Sigmoid colon (tissue), 7 donors: ENCODE measurements around the gene FOXC1. TPM values are rescaled to one million over a fixed set of nuclear protein-coding genes. Genes with fewer than 3 reads are reported as not detected.
A peak's percentile ranks its signal among the peaks of the same experiment; 100 is the strongest.

Experiments
- DNase-seq: peaks from one replicate; pipeline ENCODE4 v3.0.0-alpha.2; 2019
- H3K27ac ChIP-seq, 4 donors: fragments of 200-600 bp; sonication (generic); one replicate each; pipeline ENCODE4 v1.5.1; 2016 to 2019; ENCODE audit warnings: mild to moderate bottlenecking in 1 of 4
- H3K27me3 ChIP-seq, 3 donors: fragments of 200-600 bp; sonication (generic); one replicate each; pipeline ENCODE4 v1.5.1; 2019; ENCODE audit warnings: mild to moderate bottlenecking in 1 of 3
- H3K36me3 ChIP-seq, 4 donors: fragments of 200-600 bp; sonication (generic); one replicate each; pipeline ENCODE4 v1.5.1; 2016 to 2019
- H3K4me1 ChIP-seq, 4 donors: fragments of 200-600 bp; sonication (generic); one replicate each; pipeline ENCODE4 v1.5.1; 2017 to 2019
- H3K4me3 ChIP-seq, 4 donors: fragments of 200-600 bp; sonication (generic); one replicate each; pipeline ENCODE4 v1.5.1; 2017 to 2019; ENCODE audit warnings: mild to moderate bottlenecking in 2 of 4, moderate library complexity in 1 of 4
- H3K9me3 ChIP-seq, 4 donors: fragments of 200-600 bp in 3 of 4; sonication (generic) in 3 of 4; one replicate each; pipeline versions ENCODE4 v1.5.1 to v1.6.1; 2013 to 2019
- CTCF ChIP-seq, 4 experiments: fragments of 450-650 bp in 3 of 4; fragments of 200-600 bp in 1 of 4; IDR thresholded peaks; one replicate each; pipeline ENCODE4 v1.5.1; 2016 to 2019; ENCODE audit warnings: antibody characterized with exemption in 4 of 4, mild to moderate bottlenecking in 3 of 4, moderate library complexity in 2 of 4
- EP300 ChIP-seq, 4 donors: sonication (generic); formaldehyde crosslinking; IDR thresholded peaks; one replicate each; pipeline ENCODE4 v1.6.1; 2017; ENCODE audit warnings: antibody characterized with exemption in 4 of 4
- POLR2A ChIP-seq, 2 donors: fragments of 450-650 bp; IDR thresholded peaks; one replicate each; pipeline ENCODE4 v1.6.1; 2016; ENCODE audit warnings: antibody characterized with exemption in 2 of 2, mild to moderate bottlenecking in 2 of 2, moderate library complexity in 2 of 2
- POLR2AphosphoS5 ChIP-seq, 4 donors: sonication (generic); formaldehyde crosslinking; IDR thresholded peaks; one replicate each; pipeline ENCODE4 v1.6.1; 2017; ENCODE audit warnings: antibody characterized with exemption in 4 of 4
- WGBS, 2 donors: extraction: QIAGEN DNeasy Blood & Tissue Kit; methylation state at CpG; one replicate each; pipeline ENCODE4 v1.1.7; 2013; 5-methylcytosine and 5-hydroxymethylcytosine counted together
- intact Hi-C: fragments of 100-400 bp; cut with DNase I; formaldehyde crosslinking; loops from one replicate; pipeline ENCODE4 v1.15.1; 2023
- polyA plus RNA-seq, 3 donors: library from polyadenylated mRNA; stranded (reverse); fragments of 200-250 nt; gene quantifications; one replicate each; pipeline ENCODE4 v1.2.3, GENCODE V29; 2013
- total RNA-seq, 4 donors: library from RNA; depleted of rRNA; stranded (reverse); fragments of >200 nt; gene quantifications; one replicate each; pipeline ENCODE4 v1.1.0, GENCODE V29; 2016
- donor health status: healthy with polysubstance abuse.
- donor health status: Bipolar disorder and iron deficiency.
- donor health status: healthy.

Gene FOXC1
- total and polyA plus RNA-seq, 7 donors: 0.60 to 3.0 (median 1.6) TPM; not detected in 1

GRCh38 chr6:1575210-1576041 is 34.3 kb upstream of the FOXC1 start:
- DNase-seq: no peak
- H3K4me3 ChIP-seq: peak overlapping the region in 3 of 4 donors; percentile 12 to 31 (median 13)
- peak overlapping the region; percentile 48 to 64 (median 56) for H3K27ac ChIP-seq
- intact Hi-C loops: no loop called here
- H3K9me3 ChIP-seq: peaks cover 0 to 4% (median under 1%) of the 10 kb centered on the region in 4 donors
- 74 to 79% methylated on average over 16 of the region's 16 CpGs for WGBS, 2 donors
- TF ChIP-seq POLR2A (IDR thresholded peaks at IDR 0.05): no peak
- no peak for TF ChIP-seq CTCF (IDR thresholded peaks at IDR 0.05)
- no peak for TF ChIP-seq EP300 (IDR thresholded peaks at IDR 0.05)
- no peak for TF ChIP-seq POLR2AphosphoS5 (IDR thresholded peaks at IDR 0.05)
- no peaks in the 10 kb centered on the region for H3K27me3 ChIP-seq
- peaks cover 0 to 22% (median 12%) of the 10 kb centered on the region in 4 donors for H3K4me1 ChIP-seq
- no peaks in the 10 kb centered on the region for H3K36me3 ChIP-seq

GRCh38 chr6:1576166-1576565 is 33.5 kb upstream of the FOXC1 start:
- no peak for DNase-seq
- no peak for TF ChIP-seq CTCF (IDR thresholded peaks at IDR 0.05)
- no peak for TF ChIP-seq POLR2A (IDR thresholded peaks at IDR 0.05)
- TF ChIP-seq POLR2AphosphoS5 (IDR thresholded peaks at IDR 0.05): no peak
- no peak for TF ChIP-seq EP300 (IDR thresholded peaks at IDR 0.05)
- H3K36me3 ChIP-seq: no peaks in the 10 kb centered on the region
- 87% methylated on average over 9 of the region's 9 CpGs for WGBS, 2 donors
- H3K27ac ChIP-seq: peak overlapping the region in 3 of 4 donors; percentile 48 to 64 (median 60)
- no peak overlapping the region for H3K4me3 ChIP-seq
- no peaks in the 10 kb centered on the region for H3K27me3 ChIP-seq
- peaks cover 0 to 22% (median 12%) of the 10 kb centered on the region in 4 donors for H3K4me1 ChIP-seq
- intact Hi-C loops: no loop called here
- peaks cover 0 to 2% (median 0%) of the 10 kb centered on the region in 4 donors for H3K9me3 ChIP-seq

- no peak for DNase-seq
- H3K9me3 ChIP-seq: no peaks in the 10 kb centered on the region
- no peaks in the 10 kb centered on the region for H3K36me3 ChIP-seq
- H3K27me3 ChIP-seq: no peaks in the 10 kb centered on the region
- intact Hi-C loops: no loop called here
- peaks cover 0 to 22% (median 12%) of the 10 kb centered on the region in 4 donors for H3K4me1 ChIP-seq
- H3K4me3 ChIP-seq: no peak overlapping the region
- WGBS, 2 donors: 93 to 94% methylated on average over 11 of the region's 11 CpGs
- TF ChIP-seq EP300 (IDR thresholded peaks at IDR 0.05) (no peak), POLR2A (IDR thresholded peaks at IDR 0.05) (no peak), CTCF (IDR thresholded peaks at IDR 0.05) (no peak), POLR2AphosphoS5 (IDR thresholded peaks at IDR 0.05) (no peak)
- no peak overlapping the region for H3K27ac ChIP-seq
These were observed 33.0 kb upstream of the FOXC1 start for GRCh38 chr6:1576711-1577110.

GRCh38 chr6:1577146-1577680 is 32.5 kb upstream of the FOXC1 start:
- H3K27me3 ChIP-seq: no peaks in the 10 kb centered on the region
- DNase-seq: no peak
- intact Hi-C loops: no loop called here
- no peak overlapping the region for H3K4me3 ChIP-seq
- no peak for TF ChIP-seq EP300 (IDR thresholded peaks at IDR 0.05)
- TF ChIP-seq POLR2A (IDR thresholded peaks at IDR 0.05): no peak
- no peak for TF ChIP-seq CTCF (IDR thresholded peaks at IDR 0.05)
- no peak for TF ChIP-seq POLR2AphosphoS5 (IDR thresholded peaks at IDR 0.05)
- H3K36me3 ChIP-seq: no peaks in the 10 kb centered on the region
- WGBS, 2 donors: 91 to 93% methylated on average over 11 of the region's 11 CpGs
- H3K4me1 ChIP-seq: peaks cover 0 to 22% (median 12%) of the 10 kb centered on the region in 4 donors
- no peak overlapping the region for H3K27ac ChIP-seq
- no peaks in the 10 kb centered on the region for H3K9me3 ChIP-seq
